ENCODE results near the gene EFHD2. TPM values are rescaled to one million over a fixed set of nuclear protein-coding genes. Genes with fewer than 3 reads are reported as not detected.

The EFHD2 gene
- total RNA-seq, 1 donor from 2014 or later, result 19.5 TPM

GRCh38 chr1:15445390-15446122 lies 35.9 kb downstream of the EFHD2 start:
- no peaks in the 10 kb centered on the region for H3K27me3 Mint-ChIP-seq
- no peak for TF ChIP-seq CTCF (conservative IDR thresholded peaks at IDR 0.05)
- no peaks in the 10 kb centered on the region for H3K36me3 Mint-ChIP-seq
- H3K4me3 Mint-ChIP-seq, result no peak overlapping the region
- no peaks in the 10 kb centered on the region for H3K9me3 Mint-ChIP-seq
- DNase-seq (ENCODE audit: extremely low spot score, unreplicated experiment), result no peak
- peaks cover 5% of the 10 kb centered on the region for H3K4me1 Mint-ChIP-seq (ENCODE audit: unreplicated experiment)
- no peak overlapping the region for H3K27ac Mint-ChIP-seq

- Mint-ChIP-seq H3K27ac (no peak overlapping the region), H3K4me1 (ENCODE audit: unreplicated experiment) (peaks cover 5% of the 10 kb centered on the region), H3K9me3 (peaks cover 5% of the 10 kb centered on the region), H3K27me3 (no peaks in the 10 kb centered on the region), H3K36me3 (no peaks in the 10 kb centered on the region), H3K4me3 (no peak overlapping the region)
- DNase-seq (ENCODE audit: extremely low spot score, unreplicated experiment), result no peak
- no peak for TF ChIP-seq CTCF (conservative IDR thresholded peaks at IDR 0.05)
Measured at GRCh38 chr1:15446212-15446611, 36.5 kb downstream of the EFHD2 start.

GRCh38 chr1:15448877-15449462 lies 39.3 kb downstream of the EFHD2 start:
- no peaks in the 10 kb centered on the region for H3K36me3 Mint-ChIP-seq
- H3K9me3 Mint-ChIP-seq, result peaks cover 5% of the 10 kb centered on the region
- no peak for DNase-seq (ENCODE audit: extremely low spot score, unreplicated experiment)
- H3K27me3 Mint-ChIP-seq, result no peaks in the 10 kb centered on the region
- H3K27ac Mint-ChIP-seq, result no peak overlapping the region
- no peaks in the 10 kb centered on the region for H3K4me1 Mint-ChIP-seq (ENCODE audit: unreplicated experiment)
- no peak for TF ChIP-seq CTCF (conservative IDR thresholded peaks at IDR 0.05)
- no peak overlapping the region for H3K4me3 Mint-ChIP-seq

- no peak for TF ChIP-seq CTCF (conservative IDR thresholded peaks at IDR 0.05)
- H3K36me3 Mint-ChIP-seq, result no peaks in the 10 kb centered on the region
- H3K27me3 Mint-ChIP-seq, result no peaks in the 10 kb centered on the region
- peaks cover 5% of the 10 kb centered on the region for H3K9me3 Mint-ChIP-seq
- no peak for DNase-seq (ENCODE audit: extremely low spot score, unreplicated experiment)
- H3K4me1 Mint-ChIP-seq (ENCODE audit: unreplicated experiment), result no peaks in the 10 kb centered on the region
- no peak overlapping the region for H3K4me3 Mint-ChIP-seq
- H3K27ac Mint-ChIP-seq, result no peak overlapping the region
Measured at GRCh38 chr1:15449567-15449966, 39.9 kb downstream of the EFHD2 start.

GRCh38 chr1:15451014-15451722 lies 41.5 kb downstream of the EFHD2 start:
- H3K9me3 Mint-ChIP-seq, result peaks cover 5% of the 10 kb centered on the region
- H3K27me3 Mint-ChIP-seq, result no peaks in the 10 kb centered on the region
- H3K4me3 Mint-ChIP-seq, result no peak overlapping the region
- TF ChIP-seq CTCF (conservative IDR thresholded peaks at IDR 0.05), result no peak
- H3K27ac Mint-ChIP-seq, result no peak overlapping the region
- peaks cover 5% of the 10 kb centered on the region for H3K4me1 Mint-ChIP-seq (ENCODE audit: unreplicated experiment)
- no peak for DNase-seq (ENCODE audit: extremely low spot score, unreplicated experiment)
- H3K36me3 Mint-ChIP-seq, result no peaks in the 10 kb centered on the region

Measured in type B pancreatic cell (in vitro differentiated cells).